Lower lobe of right lung (tissue), 2 donors: ENCODE data around the gene ZNF445. TPM values are rescaled to one million over a fixed set of nuclear protein-coding genes. Genes with fewer than 3 reads are reported as not detected.

Experiments used
- ATAC-seq, 2 donors: fragments of 200-7000 bp; cut with Tn5 transposase; one replicate each; pipeline ENCODE4 v1.9.1; 2020 to 2022; ENCODE audit warnings: mild to moderate bottlenecking in 2 of 2, moderate library complexity in 2 of 2
- DNase-seq: peaks from one replicate; pipeline ENCODE4 v3.0.0-alpha.2; 2020
- H3K27ac ChIP-seq: fragments of 200-600 bp; one replicate; pipeline ENCODE4 v1.8.0; 2022
- H3K27me3 ChIP-seq: fragments of 200-600 bp; one replicate; pipeline ENCODE4 v1.8.0; 2022; ENCODE audit warnings: low read depth
- H3K36me3 ChIP-seq: fragments of 200-600 bp; one replicate; pipeline ENCODE4 v1.8.0; 2022; ENCODE audit warnings: mild to moderate bottlenecking
- H3K4me1 ChIP-seq: fragments of 200-600 bp; one replicate; pipeline ENCODE4 v1.8.0; 2022
- H3K4me3 ChIP-seq: fragments of 200-600 bp; one replicate; pipeline ENCODE4 v1.8.0; 2022; ENCODE audit warnings: mild to moderate bottlenecking
- H3K9me3 ChIP-seq: fragments of 200-600 bp; one replicate; pipeline ENCODE4 v1.8.0; 2022
- CTCF ChIP-seq: fragments of 200-600 bp; IDR thresholded peaks from one replicate; pipeline ENCODE4 v1.8.0; 2022; ENCODE audit warnings: antibody characterized with exemption, mild to moderate bottlenecking
- intact Hi-C: fragments of 100-400 bp; cut with DNase I; formaldehyde crosslinking; loops from one replicate; pipeline ENCODE4 v1.11.0; 2022
- long read RNA-seq: library from polyadenylated mRNA; unstranded; transcript quantifications from one replicate; pipeline ENCODE4 v2.0.0, GENCODE V29; 2021
- total RNA-seq: library from RNA; stranded (reverse); fragmentation: NEBNext Ultra II Directional; extraction: Animal tissue kit (Norgen Biotek cat#: 25700); gene quantifications from one replicate; pipeline ENCODE4 v1.2.1, GENCODE V29; 2021
- donor health status: DM: no; HTN: yes; CAD: no; lungs with severe emphysema.

Gene ZNF445
- 21.1 TPM for total RNA-seq
- long read RNA-seq, full-length matches to known transcripts = 2 of 12 reads
- long read RNA-seq, partial matches to known transcripts = 1 of 12 reads
- long read RNA-seq, other reads (novel, unspliced or antisense) = 9 of 12 reads

DNA sequence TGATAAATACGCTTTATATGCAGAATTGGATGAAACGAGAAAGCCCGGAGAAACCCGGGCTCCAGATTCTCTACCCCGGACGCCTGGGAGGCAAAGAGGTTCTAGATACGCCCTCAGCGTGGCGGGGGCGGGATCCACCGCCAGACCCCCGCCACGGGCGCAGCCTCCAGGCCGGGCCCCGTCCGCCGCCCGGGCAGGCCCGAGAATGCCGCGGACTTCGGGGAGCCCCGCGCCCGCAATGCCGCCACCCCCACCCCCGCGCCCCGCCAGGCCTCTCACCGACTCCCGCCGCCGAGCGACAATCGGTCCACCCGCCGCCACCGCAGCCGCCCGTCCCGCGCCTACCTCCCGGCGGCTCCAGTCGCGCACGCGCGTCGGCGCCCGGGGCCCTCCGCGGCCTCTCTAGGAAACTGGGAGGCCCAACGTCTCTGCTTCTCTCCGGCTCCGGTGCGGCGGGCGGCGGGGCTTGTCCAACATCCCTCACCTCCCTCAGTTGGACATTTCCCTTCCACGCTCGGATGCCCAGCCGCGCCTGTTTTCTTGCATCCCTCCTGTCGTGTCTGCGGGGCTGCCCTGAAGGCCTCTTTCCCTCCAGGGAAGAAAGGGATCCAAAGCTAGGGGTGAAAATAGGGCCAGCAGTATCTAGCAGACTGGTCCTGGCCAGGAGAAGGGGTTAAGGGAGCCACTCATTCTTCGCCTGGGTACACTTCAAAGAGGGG is at the start of gene ZNF445:
TSS of gene ZNF445 (minus strand) at position 359 of the 719 bp plus-strand sequence. CDS start 22,121 bp downstream, outside the sequence.
- ATAC-seq (peak; percentile 98 to 99), DNase-seq (peak; percentile 88)
- Histone ChIP-seq H3K27ac (peak within 1 kb of the TSS; percentile 76), H3K9me3 (no peaks in the 10 kb centered on the region), H3K4me3 (peak within 1 kb of the TSS; percentile 78), H3K4me1 (peaks cover 19% of the 10 kb centered on the region), H3K27me3 (no peaks in the 10 kb centered on the region), H3K36me3 (no peaks in the 10 kb centered on the region)
- no peak for TF ChIP-seq CTCF
- intact Hi-C loops = loop anchor here (10.0 kb wide), 1 partner anchor 143 kb away; the partner anchor contains the start of gene TCAIM

- Histone ChIP-seq H3K9me3 (no peaks in the 10 kb centered on the region), H3K36me3 (no peaks in the 10 kb centered on the region), H3K27ac (no peak overlapping the region), H3K27me3 (peaks cover 14% of the 10 kb centered on the region), H3K4me1 (no peaks in the 10 kb centered on the region), H3K4me3 (no peak overlapping the region)
- intact Hi-C loops = no loop called here
- ATAC-seq = no peak
- TF ChIP-seq CTCF = no peak
- no peak for DNase-seq
Observed at GRCh38 chr3:44525060-44525459, 47.6 kb upstream of the ZNF445 start.

GRCh38 chr3:44522494-44522933 is 45.0 kb upstream of the ZNF445 start:
- Histone ChIP-seq H3K27me3 (peaks cover 11% of the 10 kb centered on the region), H3K4me1 (no peaks in the 10 kb centered on the region), H3K9me3 (no peaks in the 10 kb centered on the region), H3K36me3 (no peaks in the 10 kb centered on the region), H3K4me3 (no peak overlapping the region), H3K27ac (no peak overlapping the region)
- ATAC-seq (no peak), DNase-seq (no peak)
- intact Hi-C loops = no loop called here
- no peak for TF ChIP-seq CTCF

GRCh38 chr3:44521721-44522120 is 44.3 kb upstream of the ZNF445 start:
- H3K27me3 ChIP-seq = peaks cover 11% of the 10 kb centered on the region
- no peak for DNase-seq
- no peak overlapping the region for H3K4me3 ChIP-seq
- intact Hi-C loops = no loop called here
- no peaks in the 10 kb centered on the region for H3K9me3 ChIP-seq
- no peaks in the 10 kb centered on the region for H3K36me3 ChIP-seq
- no peak for TF ChIP-seq CTCF
- H3K4me1 ChIP-seq = no peaks in the 10 kb centered on the region
- H3K27ac ChIP-seq = no peak overlapping the region
- no peak for ATAC-seq

DNA sequence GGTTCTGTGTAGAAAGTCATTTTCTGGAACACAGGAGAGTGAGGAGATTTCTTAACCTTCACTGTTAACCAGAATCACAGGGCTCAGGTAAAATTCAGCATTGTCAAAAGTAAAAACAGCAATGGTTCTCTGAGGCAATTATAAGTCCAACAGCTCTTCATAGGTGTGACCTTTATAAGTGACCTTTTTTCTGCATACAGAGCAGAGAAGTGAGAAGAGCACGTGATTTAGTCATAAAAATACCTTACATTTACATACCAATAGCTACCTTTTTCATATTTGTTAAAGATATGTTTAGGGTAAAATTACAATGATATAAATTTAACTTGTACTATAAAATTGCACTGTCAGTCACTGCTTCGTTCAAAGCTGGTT is 41.3 kb upstream of the ZNF445 start:
- Histone ChIP-seq H3K4me1 (no peaks in the 10 kb centered on the region), H3K36me3 (no peaks in the 10 kb centered on the region), H3K27me3 (peaks cover 3% of the 10 kb centered on the region), H3K27ac (no peak overlapping the region), H3K4me3 (no peak overlapping the region), H3K9me3 (no peaks in the 10 kb centered on the region)
- intact Hi-C loops = no loop called here
- DNase-seq (no peak), ATAC-seq (no peak)
- no peak for TF ChIP-seq CTCF
